Activated naive CD8-positive, alpha-beta T cell treated with anti-CD3 and anti-CD28 coated beads, Interleukin-2, amount 10 ng/mL, durations not matched to agents 7 days and 5 days (primary cell): ENCODE data around the gene LANCL2. TPM values are rescaled to one million over a fixed set of nuclear protein-coding genes. Genes with fewer than 3 reads are reported as not detected.

ENCODE experiments used
- ATAC-seq: fragments of 150-1000 bp; cut with Tn5 transposase; one replicate; pipeline ENCODE4 v1.10.0; 2021; ENCODE audit warnings: low read depth, moderate library complexity
- POLR2A ChIA-PET: fragments of 350-600 bp; sonication (Branson Sonifier 250); formaldehyde crosslinking; loops from one replicate; lab custom pipeline; 2021; ENCODE audit warnings: antibody characterized with exemption; lab: Charles Lee
- DNase-seq: peaks from one replicate; pipeline ENCODE4 v3.0.0; 2021
- H3K27ac Mint-ChIP-seq: one replicate; pipeline ENCODE4 v1.8.0; 2022; ENCODE audit warnings: mild to moderate bottlenecking, mixed read lengths
- H3K27me3 Mint-ChIP-seq: one replicate; pipeline ENCODE4 v1.8.0; 2022; ENCODE audit warnings: mild to moderate bottlenecking, moderate library complexity, mixed read lengths
- H3K36me3 Mint-ChIP-seq: one replicate; pipeline ENCODE4 v1.8.0; 2021; ENCODE audit warnings: mild to moderate bottlenecking, mixed read lengths
- H3K4me1 Mint-ChIP-seq: one replicate; pipeline ENCODE4 v1.8.0; 2021; ENCODE audit warnings: mixed read lengths
- H3K4me3 Mint-ChIP-seq: one replicate; pipeline ENCODE4 v1.8.0; 2022; ENCODE audit warnings: mild to moderate bottlenecking, moderate library complexity, mixed read lengths
- H3K9me3 Mint-ChIP-seq: one replicate; pipeline ENCODE4 v1.8.0; 2021; ENCODE audit warnings: mixed read lengths
- total RNA-seq, 2 experiments: library from RNA; stranded (reverse); gene quantifications; one replicate each; pipeline ENCODE4 v1.2.3, GENCODE V29; 2021

Gene LANCL2
- total RNA-seq, 2 experiments from 2014 or later = 6.6 to 7.4 TPM

GRCh38 chr7:55427342-55427741 lies 62.2 kb downstream of the LANCL2 start:
- no peak overlapping the region for H3K27ac Mint-ChIP-seq
- H3K4me1 Mint-ChIP-seq = no peaks in the 10 kb centered on the region
- POLR2A ChIA-PET = no interaction called here
- H3K4me3 Mint-ChIP-seq = no peak overlapping the region
- H3K36me3 Mint-ChIP-seq = peaks cover 5% of the 10 kb centered on the region
- DNase-seq (no peak), ATAC-seq (no peak)
- no peaks in the 10 kb centered on the region for H3K9me3 Mint-ChIP-seq
- H3K27me3 Mint-ChIP-seq = no peaks in the 10 kb centered on the region

- Mint-ChIP-seq H3K27ac (no peak overlapping the region), H3K27me3 (no peaks in the 10 kb centered on the region), H3K4me1 (no peaks in the 10 kb centered on the region), H3K36me3 (peaks cover 5% of the 10 kb centered on the region), H3K9me3 (no peaks in the 10 kb centered on the region), H3K4me3 (no peak overlapping the region)
- POLR2A ChIA-PET = no interaction called here
- no peak for ATAC-seq
- DNase-seq = no peak
Observed at GRCh38 chr7:55427800-55428199, 62.7 kb downstream of the LANCL2 start.

GRCh38 chr7:55429835-55430499 lies 64.8 kb downstream of the LANCL2 start:
- no peak overlapping the region for H3K27ac Mint-ChIP-seq
- H3K27me3 Mint-ChIP-seq = no peaks in the 10 kb centered on the region
- no peaks in the 10 kb centered on the region for H3K9me3 Mint-ChIP-seq
- H3K4me3 Mint-ChIP-seq = no peak overlapping the region
- peaks cover 5% of the 10 kb centered on the region for H3K36me3 Mint-ChIP-seq
- ATAC-seq (no peak), DNase-seq (no peak)
- H3K4me1 Mint-ChIP-seq = no peaks in the 10 kb centered on the region
- POLR2A ChIA-PET = no interaction called here

- H3K27me3 Mint-ChIP-seq = no peaks in the 10 kb centered on the region
- POLR2A ChIA-PET = no interaction called here
- no peak for ATAC-seq
Observed at GRCh38 chr7:55431898-55432297, 66.8 kb downstream of the LANCL2 start.

GRCh38 chr7:55432506-55432905 lies 67.4 kb downstream of the LANCL2 start:
- H3K9me3 Mint-ChIP-seq = no peaks in the 10 kb centered on the region
- H3K27me3 Mint-ChIP-seq = no peaks in the 10 kb centered on the region
- H3K4me1 Mint-ChIP-seq = no peaks in the 10 kb centered on the region
- DNase-seq (no peak), ATAC-seq (no peak)
- no peak overlapping the region for H3K4me3 Mint-ChIP-seq
- POLR2A ChIA-PET = no interaction called here
- no peak overlapping the region for H3K27ac Mint-ChIP-seq
- no peaks in the 10 kb centered on the region for H3K36me3 Mint-ChIP-seq

More at GRCh38 chr7:55431898-55432297, 66.8 kb downstream of the LANCL2 start:
- H3K36me3 Mint-ChIP-seq = no peaks in the 10 kb centered on the region
- H3K9me3 Mint-ChIP-seq = no peaks in the 10 kb centered on the region
- no peak overlapping the region for H3K4me3 Mint-ChIP-seq
- no peaks in the 10 kb centered on the region for H3K4me1 Mint-ChIP-seq
- H3K27ac Mint-ChIP-seq = no peak overlapping the region
- DNase-seq = no peak

- Mint-ChIP-seq H3K4me1 (no peaks in the 10 kb centered on the region), H3K9me3 (no peaks in the 10 kb centered on the region), H3K27ac (no peak overlapping the region), H3K36me3 (no peaks in the 10 kb centered on the region), H3K27me3 (no peaks in the 10 kb centered on the region), H3K4me3 (no peak overlapping the region)
- ATAC-seq (peak; percentile 60), DNase-seq (no peak)
- POLR2A ChIA-PET = interaction anchor here (0.6 kb wide), 1 partner anchor 453 kb away, joined by 3 read pairs; no protein-coding TSS in a partner anchor
Observed at GRCh38 chr7:55432939-55433784, 68.0 kb downstream of the LANCL2 start.

- Mint-ChIP-seq H3K4me1 (peaks cover 5% of the 10 kb centered on the region), H3K9me3 (no peaks in the 10 kb centered on the region), H3K27ac (no peak overlapping the region), H3K4me3 (no peak overlapping the region), H3K27me3 (no peaks in the 10 kb centered on the region), H3K36me3 (no peaks in the 10 kb centered on the region)
- POLR2A ChIA-PET = no interaction called here
- DNase-seq (no peak), ATAC-seq (no peak)
Observed at GRCh38 chr7:55435466-55435865, 70.3 kb downstream of the LANCL2 start.

GRCh38 chr7:55436457-55436856 lies 71.3 kb downstream of the LANCL2 start:
- Mint-ChIP-seq H3K4me3 (no peak overlapping the region), H3K27ac (no peak overlapping the region)

GRCh38 chr7:55437375-55437774 lies 72.2 kb downstream of the LANCL2 start:
- POLR2A ChIA-PET = no interaction called here
- H3K27me3 Mint-ChIP-seq = no peaks in the 10 kb centered on the region
- no peaks in the 10 kb centered on the region for H3K36me3 Mint-ChIP-seq
- H3K4me3 Mint-ChIP-seq = no peak overlapping the region
- peaks cover 7% of the 10 kb centered on the region for H3K4me1 Mint-ChIP-seq
- H3K9me3 Mint-ChIP-seq = no peaks in the 10 kb centered on the region
- ATAC-seq = no peak
- no peak for DNase-seq
- no peak overlapping the region for H3K27ac Mint-ChIP-seq

More at GRCh38 chr7:55436457-55436856, 71.3 kb downstream of the LANCL2 start:
- POLR2A ChIA-PET = no interaction called here
- no peaks in the 10 kb centered on the region for H3K27me3 Mint-ChIP-seq
- H3K9me3 Mint-ChIP-seq = no peaks in the 10 kb centered on the region
- ATAC-seq = no peak
- H3K4me1 Mint-ChIP-seq = peaks cover 5% of the 10 kb centered on the region
- DNase-seq = no peak
- no peaks in the 10 kb centered on the region for H3K36me3 Mint-ChIP-seq

- no peak for ATAC-seq
- no peaks in the 10 kb centered on the region for H3K36me3 Mint-ChIP-seq
- H3K27ac Mint-ChIP-seq = no peak overlapping the region
- H3K27me3 Mint-ChIP-seq = no peaks in the 10 kb centered on the region
- no peak for DNase-seq
- peaks cover 7% of the 10 kb centered on the region for H3K4me1 Mint-ChIP-seq
- no peaks in the 10 kb centered on the region for H3K9me3 Mint-ChIP-seq
- H3K4me3 Mint-ChIP-seq = no peak overlapping the region
- POLR2A ChIA-PET = no interaction called here
Observed at GRCh38 chr7:55438085-55438756, 73.1 kb downstream of the LANCL2 start.

- DNase-seq = no peak
- peaks cover 7% of the 10 kb centered on the region for H3K4me1 Mint-ChIP-seq
- H3K4me3 Mint-ChIP-seq = no peak overlapping the region
- POLR2A ChIA-PET = no interaction called here
- H3K36me3 Mint-ChIP-seq = no peaks in the 10 kb centered on the region
- H3K27ac Mint-ChIP-seq = no peak overlapping the region
- H3K9me3 Mint-ChIP-seq = no peaks in the 10 kb centered on the region
- no peaks in the 10 kb centered on the region for H3K27me3 Mint-ChIP-seq
- no peak for ATAC-seq
Observed at GRCh38 chr7:55438757-55439525, 73.8 kb downstream of the LANCL2 start.

GRCh38 chr7:55439627-55440026 lies 74.5 kb downstream of the LANCL2 start:
- H3K4me3 Mint-ChIP-seq = no peak overlapping the region
- ATAC-seq (no peak), DNase-seq (no peak)
- no peaks in the 10 kb centered on the region for H3K27me3 Mint-ChIP-seq
- peaks cover 7% of the 10 kb centered on the region for H3K4me1 Mint-ChIP-seq
- no peaks in the 10 kb centered on the region for H3K36me3 Mint-ChIP-seq
- no peak overlapping the region for H3K27ac Mint-ChIP-seq
- H3K9me3 Mint-ChIP-seq = no peaks in the 10 kb centered on the region
- POLR2A ChIA-PET = no interaction called here
